Breast epithelium (tissue), 4 donors: ENCODE data around the gene ESPNL. TPM values are rescaled to one million over a fixed set of nuclear protein-coding genes. Genes with fewer than 3 reads are reported as not detected.
"Not testable (repeated sequence)": the region's sequence is repeated elsewhere in the genome, so short reads cannot be mapped to it uniquely, and the experiment has no call there.

Experiments
- DNase-seq, 2 donors: peaks; one replicate each; pipeline ENCODE4 v3.0.0-alpha.2; 2019; ENCODE audit warnings: low spot score in 2 of 2
- H3K27ac ChIP-seq, 2 donors: fragments of 200-600 bp; sonication (generic) in 1 of 2; one replicate each; pipeline ENCODE4 v1.5.1; 2016 to 2019; ENCODE audit warnings: mild to moderate bottlenecking in 1 of 2
- H3K27me3 ChIP-seq, 2 donors: fragments of 200-600 bp; sonication (generic) in 1 of 2; one replicate each; pipeline versions ENCODE4 v1.5.1 to v1.6.0; 2017 to 2019; ENCODE audit warnings: control low read depth in 1 of 2, mild to moderate bottlenecking in 1 of 2
- H3K36me3 ChIP-seq: fragments of 200-600 bp; one replicate; pipeline ENCODE4 v1.5.1; 2019
- H3K4me1 ChIP-seq, 2 donors: fragments of 200-600 bp; sonication (generic); one replicate each; pipeline ENCODE4 v1.5.1; 2016 to 2019; ENCODE audit warnings: control low read depth in 1 of 2
- H3K4me3 ChIP-seq, 3 donors: fragments of 200-600 bp; sonication (generic); 1 replicate in 2 of 3; 2 replicates in 1 of 3; pipeline ENCODE4 v1.5.1; 2016 to 2019; ENCODE audit warnings: mild to moderate bottlenecking in 3 of 3, moderate library complexity in 2 of 3
- H3K9me3 ChIP-seq, 2 donors: fragments of 200-600 bp; sonication (generic) in 1 of 2; one replicate each; pipeline ENCODE4 v1.5.1; 2016 to 2019; ENCODE audit warnings: control low read depth in 1 of 2
- POLR2A ChIP-seq: fragments of 450-650 bp; IDR thresholded peaks from one replicate; pipeline ENCODE4 v1.6.1; 2016; ENCODE audit warnings: antibody characterized with exemption, mild to moderate bottlenecking, moderate library complexity
- POLR2AphosphoS5 ChIP-seq, 3 donors: sonication (generic); formaldehyde crosslinking; IDR thresholded peaks; one replicate each; pipeline ENCODE4 v1.6.1; 2017; ENCODE audit warnings: antibody characterized with exemption in 3 of 3
- intact Hi-C: fragments of 100-400 bp; cut with DNase I; formaldehyde crosslinking; loops from one replicate; pipeline ENCODE4 v1.15.1; 2023; ENCODE audit warnings: low total_unique reads
- total RNA-seq, 3 donors: library from RNA; depleted of rRNA; stranded (reverse); fragments of >200 nt; gene quantifications; one replicate each; pipeline ENCODE4 v1.1.0, GENCODE V29; 2016
- TF ChIP-seq, protein P1 (sequence below), 3 donors: fragments of 450-650 bp; IDR thresholded peaks; one replicate each; pipeline ENCODE4 v1.5.1; 2016 to 2017; ENCODE audit warnings: antibody characterized with exemption in 3 of 3, mild to moderate bottlenecking in 3 of 3, moderate library complexity in 3 of 3

ESPNL gene
- total RNA-seq, 3 donors from 2014 or later: 0.15 to 1.3 (median 0.64) TPM

DNA sequence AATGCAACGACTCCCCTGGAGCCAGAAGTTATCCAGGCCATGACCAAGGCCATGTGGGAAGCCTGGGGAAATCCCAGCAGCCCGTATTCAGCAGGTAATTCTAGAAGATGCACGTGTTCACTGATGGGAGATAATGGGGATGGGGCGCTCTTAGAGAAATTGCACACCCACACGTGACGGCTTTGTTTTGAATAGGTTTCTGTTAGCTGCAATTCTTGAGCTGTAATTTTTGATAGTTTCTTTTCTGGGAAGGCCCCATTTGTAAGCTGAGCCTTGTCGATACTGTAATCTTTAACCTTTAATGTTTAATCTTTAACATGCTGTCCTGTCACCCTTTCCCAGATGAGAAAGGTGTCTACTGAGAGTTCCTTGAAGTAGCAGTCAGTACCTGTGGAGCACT, 35.8 kb upstream of the ESPNL start:
- no peak for DNase-seq
- H3K36me3 ChIP-seq: no peaks in the 10 kb centered on the region
- H3K4me3 ChIP-seq: no peak overlapping the region
- intact Hi-C loops: no loop called here
- no peaks in the 10 kb centered on the region for H3K4me1 ChIP-seq
- H3K27me3 ChIP-seq: no peaks in the 10 kb centered on the region
- H3K9me3 ChIP-seq: no peaks in the 10 kb centered on the region
- TF ChIP-seq POLR2A (no peak), POLR2AphosphoS5 (IDR thresholded peaks at IDR 0.05) (no peak)
- TF ChIP-seq, protein P1, sequence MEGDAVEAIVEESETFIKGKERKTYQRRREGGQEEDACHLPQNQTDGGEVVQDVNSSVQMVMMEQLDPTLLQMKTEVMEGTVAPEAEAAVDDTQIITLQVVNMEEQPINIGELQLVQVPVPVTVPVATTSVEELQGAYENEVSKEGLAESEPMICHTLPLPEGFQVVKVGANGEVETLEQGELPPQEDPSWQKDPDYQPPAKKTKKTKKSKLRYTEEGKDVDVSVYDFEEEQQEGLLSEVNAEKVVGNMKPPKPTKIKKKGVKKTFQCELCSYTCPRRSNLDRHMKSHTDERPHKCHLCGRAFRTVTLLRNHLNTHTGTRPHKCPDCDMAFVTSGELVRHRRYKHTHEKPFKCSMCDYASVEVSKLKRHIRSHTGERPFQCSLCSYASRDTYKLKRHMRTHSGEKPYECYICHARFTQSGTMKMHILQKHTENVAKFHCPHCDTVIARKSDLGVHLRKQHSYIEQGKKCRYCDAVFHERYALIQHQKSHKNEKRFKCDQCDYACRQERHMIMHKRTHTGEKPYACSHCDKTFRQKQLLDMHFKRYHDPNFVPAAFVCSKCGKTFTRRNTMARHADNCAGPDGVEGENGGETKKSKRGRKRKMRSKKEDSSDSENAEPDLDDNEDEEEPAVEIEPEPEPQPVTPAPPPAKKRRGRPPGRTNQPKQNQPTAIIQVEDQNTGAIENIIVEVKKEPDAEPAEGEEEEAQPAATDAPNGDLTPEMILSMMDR (IDR thresholded peaks at IDR 0.05): no peak
- no peak overlapping the region for H3K27ac ChIP-seq

DNA sequence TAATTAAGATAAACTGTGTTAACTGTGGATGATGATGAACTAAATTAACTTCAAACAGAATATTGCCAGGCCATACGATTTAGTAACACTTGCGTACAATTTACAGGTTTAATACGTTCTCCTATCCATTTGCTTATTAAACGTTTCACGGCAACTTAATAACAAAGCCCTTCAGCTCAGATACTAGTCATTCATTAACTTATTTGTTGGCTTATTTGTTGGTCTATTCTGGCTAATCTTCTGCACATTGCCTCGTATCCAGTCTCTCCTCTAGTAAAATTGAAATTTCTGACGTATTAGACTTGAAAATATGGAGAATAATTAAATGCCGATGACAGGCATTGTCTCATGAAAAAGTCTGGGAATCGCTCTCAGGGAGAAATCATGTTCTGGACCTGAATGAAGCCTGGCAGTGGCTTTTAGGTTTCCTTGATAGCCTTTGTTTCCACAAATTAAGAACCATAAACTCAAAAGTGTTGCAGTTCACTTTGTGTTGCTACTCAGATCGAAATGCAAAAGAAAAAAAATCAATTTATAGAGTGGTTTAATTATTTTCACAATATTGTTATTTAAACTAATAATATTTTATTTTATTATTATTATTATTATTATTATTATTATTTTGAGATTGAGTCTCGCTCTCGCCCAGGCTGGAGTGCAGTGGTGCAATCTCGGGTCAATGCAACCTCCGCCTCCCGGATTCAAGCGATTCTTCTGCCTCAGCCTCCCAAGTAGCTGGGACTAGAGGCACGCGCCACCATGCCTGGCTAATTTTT, 34.9 kb upstream of the ESPNL start:
- H3K27ac ChIP-seq: no peak overlapping the region
- H3K4me1 ChIP-seq: no peaks in the 10 kb centered on the region
- intact Hi-C loops: no loop called here
- TF ChIP-seq POLR2A (no peak), POLR2AphosphoS5 (IDR thresholded peaks at IDR 0.05) (no peak)
- TF ChIP-seq, protein P1 (IDR thresholded peaks at IDR 0.05): no peak
- H3K27me3 ChIP-seq: no peaks in the 10 kb centered on the region
- no peak for DNase-seq
- no peaks in the 10 kb centered on the region for H3K9me3 ChIP-seq
- H3K36me3 ChIP-seq: no peaks in the 10 kb centered on the region
- H3K4me3 ChIP-seq: no peak overlapping the region

DNA sequence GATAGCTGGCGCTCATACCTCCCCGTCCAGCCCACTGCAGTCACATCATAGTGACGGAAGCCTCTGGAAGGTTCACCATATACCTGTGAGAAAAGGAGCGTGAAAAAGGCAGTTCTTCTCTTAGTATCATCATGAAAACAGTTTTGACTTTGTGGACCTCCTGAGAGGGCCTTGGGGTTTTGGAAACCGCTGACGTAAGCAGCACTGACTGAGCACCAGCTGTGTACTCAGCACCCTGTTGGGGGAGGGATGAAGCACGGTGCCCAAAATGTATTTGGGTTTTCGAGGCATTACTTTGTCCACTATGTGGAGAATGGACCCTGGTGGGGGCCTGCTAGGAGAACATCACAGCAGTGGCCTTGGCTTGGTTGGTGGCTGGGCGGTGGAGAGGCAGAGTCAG, 33.9 kb upstream of the ESPNL start:
- DNase-seq: no peak
- H3K4me1 ChIP-seq: no peaks in the 10 kb centered on the region

DNA sequence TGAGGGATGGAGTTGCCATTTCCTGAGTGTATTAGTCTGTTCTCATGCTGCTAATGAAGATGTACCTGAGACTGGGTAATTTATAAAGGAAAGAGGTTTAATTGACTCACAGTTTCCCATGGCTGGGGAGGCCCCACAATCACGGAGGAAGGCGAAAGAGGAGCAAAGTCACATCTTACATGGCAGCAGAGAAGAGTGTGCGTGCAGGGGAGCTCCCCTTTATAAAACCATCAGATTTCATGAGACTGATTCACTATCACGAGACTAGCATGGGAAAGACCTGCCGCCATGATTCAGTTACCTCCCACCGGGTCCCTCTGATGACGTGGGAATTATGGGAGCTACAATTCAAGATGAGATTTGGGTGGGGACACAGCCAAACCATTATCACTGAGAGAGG, 33.4 kb upstream of the ESPNL start:
- H3K27me3 ChIP-seq, H3K4me3 ChIP-seq, intact Hi-C loops, DNase-seq, H3K27ac ChIP-seq, H3K4me1 ChIP-seq, H3K9me3 ChIP-seq, H3K36me3 ChIP-seq: not testable (repeated sequence)

More for the DNA sequence above, 33.9 kb upstream of the ESPNL start:
- no peaks in the 10 kb centered on the region for H3K27me3 ChIP-seq
- no peak overlapping the region for H3K27ac ChIP-seq
- H3K4me3 ChIP-seq: no peak overlapping the region
- intact Hi-C loops: no loop called here
- TF ChIP-seq, protein P1 (IDR thresholded peaks at IDR 0.05): no peak
- no peak for TF ChIP-seq POLR2A
- no peak for TF ChIP-seq POLR2AphosphoS5 (IDR thresholded peaks at IDR 0.05)
- H3K9me3 ChIP-seq: no peaks in the 10 kb centered on the region
- H3K36me3 ChIP-seq: no peaks in the 10 kb centered on the region

DNA sequence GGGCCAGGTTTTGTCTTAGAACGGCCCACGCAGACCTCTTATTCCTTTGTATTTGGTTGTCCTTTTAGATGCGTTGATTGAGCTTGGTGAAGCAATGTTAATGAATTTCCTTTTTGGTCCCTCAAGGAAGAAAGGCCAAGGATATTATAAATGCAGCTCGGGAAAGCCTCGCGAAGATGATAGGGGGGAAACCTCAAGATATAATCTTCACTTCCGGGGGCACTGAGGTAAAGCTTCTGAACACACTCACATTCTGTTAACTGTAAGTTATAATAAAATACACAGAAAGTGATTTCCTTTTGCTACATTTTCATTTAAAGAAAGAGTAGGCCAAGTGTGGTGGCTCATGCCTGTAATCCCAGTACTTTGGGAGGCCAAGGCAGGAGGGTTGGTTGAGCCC, 32.2 kb upstream of the ESPNL start:
- no peak overlapping the region for H3K27ac ChIP-seq
- no peaks in the 10 kb centered on the region for H3K36me3 ChIP-seq
- no peak for TF ChIP-seq POLR2A
- H3K9me3 ChIP-seq: no peaks in the 10 kb centered on the region
- no peak for DNase-seq
- intact Hi-C loops: no loop called here
- no peaks in the 10 kb centered on the region for H3K4me1 ChIP-seq
- no peak overlapping the region for H3K4me3 ChIP-seq
- H3K27me3 ChIP-seq: no peaks in the 10 kb centered on the region

DNA sequence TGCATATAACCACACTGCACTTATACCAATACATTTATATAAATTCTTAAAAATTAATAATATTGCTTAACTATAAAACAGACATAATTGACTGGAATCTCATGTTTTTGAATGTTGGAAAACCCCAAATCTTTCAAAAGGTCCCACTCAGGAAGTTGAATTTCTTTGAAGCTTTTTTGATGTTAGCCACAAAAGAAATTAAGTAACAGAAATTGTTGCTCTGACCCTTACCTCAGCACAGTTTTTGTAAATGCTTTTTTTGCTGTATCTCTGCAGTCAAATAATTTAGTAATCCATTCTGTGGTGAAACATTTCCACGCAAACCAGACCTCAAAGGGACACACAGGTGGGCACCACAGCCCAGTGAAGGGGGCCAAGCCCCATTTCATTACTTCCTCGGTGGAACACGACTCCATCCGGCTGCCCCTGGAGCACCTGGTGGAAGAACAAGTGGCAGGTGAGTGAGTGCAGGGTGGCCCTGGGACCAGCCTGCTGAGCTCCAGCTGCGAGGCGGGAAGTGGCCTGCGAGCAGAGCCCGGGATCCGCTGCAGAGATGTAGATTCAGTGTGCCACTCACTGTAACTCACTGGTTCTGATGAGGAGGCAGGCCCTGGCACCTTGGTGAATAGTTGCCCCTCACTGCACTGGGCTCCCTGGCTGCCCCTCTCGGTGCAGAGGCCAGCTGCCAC, 31.0 kb upstream of the ESPNL start:
- H3K27ac ChIP-seq: no peak overlapping the region
- no peaks in the 10 kb centered on the region for H3K4me1 ChIP-seq
- no peaks in the 10 kb centered on the region for H3K27me3 ChIP-seq
- H3K36me3 ChIP-seq: no peaks in the 10 kb centered on the region
- TF ChIP-seq, protein P1 (IDR thresholded peaks at IDR 0.05): no peak
- no peak for TF ChIP-seq POLR2A
- TF ChIP-seq POLR2AphosphoS5 (IDR thresholded peaks at IDR 0.05): no peak
- intact Hi-C loops: no loop called here
- H3K4me3 ChIP-seq: no peak overlapping the region
- DNase-seq: no peak
- no peaks in the 10 kb centered on the region for H3K9me3 ChIP-seq
